PC-9 (cell line): ENCODE data around the gene TP53RK. TPM values are rescaled to one million over a fixed set of nuclear protein-coding genes. Genes with fewer than 3 reads are reported as not detected.

Source experiments
- BruUV-seq: library from RNA; stranded (reverse); fragments of 400-500 nt; replicated peaks from 2 replicates; lab custom pipeline; 2021; lab: Mats Ljungman, UMichigan
- CTCF ChIA-PET: fragments of 300-600 bp; sonication (Branson Sonifier 250); formaldehyde crosslinking; loops from one replicate; lab custom pipeline; 2022; ENCODE audit warnings: antibody characterized with exemption; lab: Charles Lee
- POLR2A ChIA-PET: fragments of 300-600 bp; sonication (Branson Sonifier 250); formaldehyde crosslinking; loops from one replicate; lab custom pipeline; 2022; ENCODE audit warnings: antibody characterized with exemption; ENCODE audit not compliant: unreplicated experiment; lab: Charles Lee
- DNase-seq, 2 experiments: peaks; one replicate each; pipeline versions ENCODE4 v3.0.0 to v3.0.0-alpha.2; 2015 to 2022; ENCODE audit warnings: mixed read lengths in 1 of 2
- H2AFZ ChIP-seq: fragments of 200-600 bp; sonication (generic); 2 replicates; pipeline ENCODE4 v1.8.1; 2017; ENCODE audit warnings: antibody characterized with exemption
- H3F3A ChIP-seq: fragments of 200-600 bp; sonication (generic); 2 replicates; pipeline ENCODE4 v1.8.1; 2017; ENCODE audit warnings: antibody characterized with exemption, mild to moderate bottlenecking, low read depth; ENCODE audit not compliant: insufficient read depth
- H3K27ac ChIP-seq: fragments of 200-600 bp; sonication (generic); 2 replicates; pipeline ENCODE4 v1.6.1; 2016; ENCODE audit warnings: mixed run types
- H3K27me3 ChIP-seq: fragments of 200-600 bp; sonication (generic); 2 replicates; pipeline ENCODE4 v1.6.1; 2016; ENCODE audit warnings: low read depth, mixed run types; ENCODE audit not compliant: insufficient read depth
- H3K36me3 ChIP-seq: fragments of 200-600 bp; sonication (generic); 2 replicates; pipeline ENCODE4 v1.6.1; 2016; ENCODE audit warnings: low read depth, mixed run types
- H3K4me1 ChIP-seq: fragments of 200-600 bp; sonication (generic); replicated peaks from 2 replicates; pipeline ENCODE4 v1.6.1; 2016; ENCODE audit warnings: mixed run types; ENCODE audit not compliant: insufficient read depth
- H3K4me2 ChIP-seq: fragments of 200-600 bp; sonication (generic); 2 replicates; pipeline ENCODE4 v1.6.1; 2017; ENCODE audit warnings: mixed run types
- H3K4me3 ChIP-seq: fragments of 200-600 bp; sonication (generic); 2 replicates; pipeline ENCODE4 v1.6.1; 2016; ENCODE audit warnings: mixed run types
- H3K79me2 ChIP-seq: fragments of 200-600 bp; sonication (generic); 2 replicates; pipeline ENCODE4 v1.6.1; 2017; ENCODE audit warnings: low read depth, mixed run types
- H3K9me2 ChIP-seq: fragments of 200-600 bp; sonication (generic); 2 replicates; pipeline ENCODE4 v1.8.1; 2017; ENCODE audit warnings: mild to moderate bottlenecking; ENCODE audit not compliant: insufficient read depth
- H3K9me3 ChIP-seq: fragments of 200-600 bp; sonication (generic); 2 replicates; pipeline ENCODE4 v1.8.1; 2016; ENCODE audit warnings: low read depth; ENCODE audit not compliant: insufficient read depth
- H4K20me1 ChIP-seq: fragments of 200-600 bp; sonication (generic); 2 replicates; pipeline ENCODE4 v1.8.1; 2017; ENCODE audit not compliant: insufficient read depth
- EZH2 ChIP-seq: fragments of 200-600 bp; sonication (generic); IDR thresholded peaks from 2 replicates; pipeline ENCODE4 v1.8.0; 2017; ENCODE audit warnings: antibody characterized with exemption, low read depth
- intact Hi-C: fragments of 100-400 bp; cut with micrococcal nuclease; formaldehyde crosslinking; loops from one replicate; pipeline ENCODE4 v1.10.0; 2022; ENCODE audit not compliant: unreplicated experiment
- total RNA-seq: library from RNA; stranded (reverse); gene quantifications from 2 replicates; pipeline ENCODE4 v1.2.3, GENCODE V29; 2021
- TF ChIP-seq, protein P1 (sequence below): fragments of 200-600 bp; sonication (generic); conservative IDR thresholded peaks from 2 replicates; pipeline ENCODE4 v1.6.1; 2017; ENCODE audit warnings: mixed run types, antibody characterized with exemption, mild to moderate bottlenecking, moderate library complexity

The TP53RK gene
- total RNA-seq, 1 experiment from 2014 or later = 10.4 TPM

DNA sequence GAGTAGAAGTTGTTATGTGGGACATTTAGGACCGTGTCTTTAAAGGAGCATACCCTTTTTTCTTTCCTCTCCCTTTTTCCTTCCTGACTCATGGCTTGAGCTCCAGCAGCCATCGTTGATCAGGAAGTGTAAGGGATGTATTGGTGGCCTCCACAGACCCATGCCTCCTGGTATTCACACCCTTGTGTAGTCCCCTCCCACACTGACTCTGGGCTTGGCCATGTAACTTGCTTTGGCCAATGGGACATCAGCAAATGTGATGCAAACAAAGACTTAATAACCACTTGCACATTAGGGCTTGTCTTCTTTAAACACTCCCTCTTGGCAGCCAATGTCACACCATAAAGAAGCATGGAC is 19.0 kb downstream of the TP53RK start:
- no peak for DNase-seq
- no TSS peak for BruUV-seq
- Histone ChIP-seq H3K79me2 (no peaks in the 10 kb centered on the region), H4K20me1 (0 out of 2 replicates have a peak, but pooled peaks cover 5% of the 10 kb centered on the region), H2AFZ (no peak overlapping the region), H3K27ac (no peak overlapping the region), H3K36me3 (no peaks in the 10 kb centered on the region), H3F3A (no peaks in the 10 kb centered on the region), H3K4me2 (no peak overlapping the region), H3K9me3 (no peaks in the 10 kb centered on the region), H3K4me3 (no peak overlapping the region), H3K4me1 (no peaks in the 10 kb centered on the region), H3K27me3 (no peaks in the 10 kb centered on the region), H3K9me2 (no peaks in the 10 kb centered on the region)
- ChIA-PET POLR2A (no interaction called here), CTCF (no interaction called here)
- TF ChIP-seq, protein P1, sequence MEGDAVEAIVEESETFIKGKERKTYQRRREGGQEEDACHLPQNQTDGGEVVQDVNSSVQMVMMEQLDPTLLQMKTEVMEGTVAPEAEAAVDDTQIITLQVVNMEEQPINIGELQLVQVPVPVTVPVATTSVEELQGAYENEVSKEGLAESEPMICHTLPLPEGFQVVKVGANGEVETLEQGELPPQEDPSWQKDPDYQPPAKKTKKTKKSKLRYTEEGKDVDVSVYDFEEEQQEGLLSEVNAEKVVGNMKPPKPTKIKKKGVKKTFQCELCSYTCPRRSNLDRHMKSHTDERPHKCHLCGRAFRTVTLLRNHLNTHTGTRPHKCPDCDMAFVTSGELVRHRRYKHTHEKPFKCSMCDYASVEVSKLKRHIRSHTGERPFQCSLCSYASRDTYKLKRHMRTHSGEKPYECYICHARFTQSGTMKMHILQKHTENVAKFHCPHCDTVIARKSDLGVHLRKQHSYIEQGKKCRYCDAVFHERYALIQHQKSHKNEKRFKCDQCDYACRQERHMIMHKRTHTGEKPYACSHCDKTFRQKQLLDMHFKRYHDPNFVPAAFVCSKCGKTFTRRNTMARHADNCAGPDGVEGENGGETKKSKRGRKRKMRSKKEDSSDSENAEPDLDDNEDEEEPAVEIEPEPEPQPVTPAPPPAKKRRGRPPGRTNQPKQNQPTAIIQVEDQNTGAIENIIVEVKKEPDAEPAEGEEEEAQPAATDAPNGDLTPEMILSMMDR = no peak
- no peak for TF ChIP-seq EZH2
- intact Hi-C loops = no loop called here

DNA sequence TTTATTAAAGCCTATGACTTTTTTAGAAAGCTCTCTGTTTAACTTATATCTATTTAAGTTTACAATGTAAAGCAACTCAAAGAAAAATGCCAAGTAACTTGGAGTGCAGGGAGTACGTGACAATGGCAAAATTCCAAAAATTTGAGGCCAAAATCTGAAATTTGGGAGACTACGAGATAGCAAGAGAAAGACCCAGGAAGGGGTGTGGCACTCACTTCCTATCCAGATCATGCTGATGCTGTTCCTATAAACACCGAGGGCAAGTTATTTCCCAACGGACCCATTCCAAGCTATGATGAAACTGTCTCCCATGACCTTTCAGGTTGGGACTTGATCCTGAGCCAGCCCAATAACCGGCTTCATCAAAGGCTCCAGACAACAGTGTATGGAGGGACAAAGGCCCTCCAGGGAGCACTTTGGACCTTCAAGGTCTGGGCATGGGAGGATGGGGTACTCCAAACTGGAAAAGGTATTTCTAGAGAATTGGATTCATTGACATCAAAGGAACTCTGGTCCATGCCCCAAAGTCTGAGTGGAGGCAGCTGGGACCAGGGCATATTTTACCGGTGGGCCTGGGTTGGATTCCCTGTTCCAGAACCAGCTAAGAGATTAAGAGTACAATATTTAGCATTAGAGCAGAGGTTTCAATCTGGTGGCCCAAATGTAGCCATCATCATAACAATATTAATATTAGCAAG is 22.3 kb downstream of the TP53RK start:
- H3K9me2 ChIP-seq = no peaks in the 10 kb centered on the region
- no peak for DNase-seq
- H2AFZ ChIP-seq = no peak overlapping the region
- no peaks in the 10 kb centered on the region for H3K4me1 ChIP-seq
- TF ChIP-seq, protein P1 = no peak
- TF ChIP-seq EZH2 = no peak
- BruUV-seq = no TSS peak
- no peak overlapping the region for H3K27ac ChIP-seq
- H3K36me3 ChIP-seq = no peaks in the 10 kb centered on the region
- no peaks in the 10 kb centered on the region for H3K9me3 ChIP-seq
- ChIA-PET CTCF (interaction anchor here (0.7 kb wide), 1 partner anchor 20 kb away, joined by 3 read pairs; no protein-coding TSS in a partner anchor), POLR2A (no interaction called here)
- no peaks in the 10 kb centered on the region for H4K20me1 ChIP-seq
- intact Hi-C loops = no loop called here
- H3K79me2 ChIP-seq = no peaks in the 10 kb centered on the region
- no peaks in the 10 kb centered on the region for H3F3A ChIP-seq
- H3K4me3 ChIP-seq = no peak overlapping the region
- no peak overlapping the region for H3K4me2 ChIP-seq
- H3K27me3 ChIP-seq = no peaks in the 10 kb centered on the region

DNA sequence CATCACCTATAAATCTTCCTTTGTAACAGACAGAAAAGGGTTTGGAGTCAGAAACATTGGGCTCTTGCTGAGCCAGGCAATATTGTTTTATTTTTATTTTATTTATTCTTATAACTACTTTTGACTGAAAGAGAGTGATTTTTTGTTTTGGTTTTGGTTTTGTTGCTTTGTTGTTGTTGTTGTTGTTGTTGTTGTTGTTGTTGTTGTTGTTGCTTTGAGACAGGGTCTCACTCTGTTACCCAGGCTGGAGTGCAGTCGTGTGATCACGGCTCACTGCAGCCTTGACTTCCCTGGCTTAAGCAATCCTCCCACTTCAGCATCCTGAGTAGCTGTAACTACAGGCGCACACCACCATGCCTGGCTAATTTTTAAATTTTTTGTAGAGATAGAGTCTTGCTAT is 22.9 kb downstream of the TP53RK start:
- BruUV-seq = no TSS peak
- CTCF ChIA-PET = interaction anchor here (0.7 kb wide), 1 partner anchor 19 kb away, joined by 3 read pairs; no protein-coding TSS in a partner anchor

More for the DNA sequence above, 22.9 kb downstream of the TP53RK start:
- Histone ChIP-seq H3K27me3 (no peaks in the 10 kb centered on the region), H3K36me3 (no peaks in the 10 kb centered on the region), H3K27ac (no peak overlapping the region), H3F3A (no peaks in the 10 kb centered on the region), H3K9me3 (no peaks in the 10 kb centered on the region), H3K4me2 (no peak overlapping the region), H3K4me1 (no peaks in the 10 kb centered on the region), H4K20me1 (no peaks in the 10 kb centered on the region), H2AFZ (no peak overlapping the region), H3K4me3 (no peak overlapping the region), H3K9me2 (no peaks in the 10 kb centered on the region), H3K79me2 (no peaks in the 10 kb centered on the region)
- POLR2A ChIA-PET = no interaction called here
- intact Hi-C loops = no loop called here
- TF ChIP-seq EZH2 = no peak
- TF ChIP-seq, protein P1 = no peak
- DNase-seq = no peak
